HepG2 (cell line): ENCODE data around the gene TMEM129. TPM values are rescaled to one million over a fixed set of nuclear protein-coding genes. Genes with fewer than 3 reads are reported as not detected.

Source experiments
- ATAC-seq: fragments of 200-7000 bp; cut with Tn5 transposase; 3 replicates; pipeline ENCODE4 v1.9.1; 2020; ENCODE audit warnings: mild to moderate bottlenecking, moderate library complexity
- BruUV-seq: library from RNA; stranded (reverse); fragments of 400-500 nt; replicated peaks from 2 replicates; lab custom pipeline; 2021; lab: Mats Ljungman, UMichigan
- CTCF ChIA-PET: fragments of 300-600 bp; formaldehyde crosslinking; extraction: SDS; loops from one replicate; lab custom pipeline; 2021; ENCODE audit warnings: low total read pairs, inconsistent platforms, low intra/inter-chr PET ratio; lab: Yijun Ruan, JAX
- POLR2A ChIA-PET: fragments of 350-600 bp; sonication (Branson Sonifier 250); formaldehyde crosslinking; loops from one replicate; lab custom pipeline; 2020; ENCODE audit warnings: antibody characterized with exemption, inconsistent platforms; lab: Yijun Ruan, JAX
- DNase-seq: peaks from one replicate; pipeline ENCODE4 v3.0.0-alpha.2; 2015; ENCODE audit warnings: low spot score
- FAIRE-seq: peaks from 3 replicates; lab custom pipeline; 2011; peaks lifted over from hg19 to GRCh38; lab: Jason Lieb, UNC
- H2AFZ ChIP-seq: one replicate; pipeline ENCODE4 v1.6.1; 2011; ENCODE audit warnings: low read length, inconsistent platforms
- H3K27ac ChIP-seq: fragments of 300-600 bp; 3 replicates; pipeline ENCODE4 v1.8.0; 2011; ENCODE audit warnings: mixed run types, mild to moderate bottlenecking, mixed read lengths, low read length, inconsistent platforms; ENCODE audit not compliant: insufficient read depth; ENCODE audit errors: extremely low read length
- H3K27me3 ChIP-seq, 2 experiments: fragments of 200-600 bp in 1 of 2; 2 replicates in 1 of 2; 3 replicates in 1 of 2; pipeline versions ENCODE4 v1.6.0 to v1.8.0; 2011; ENCODE audit warnings: low read length in 2 of 2, mild to moderate bottlenecking in 2 of 2, moderate library complexity in 2 of 2, inconsistent platforms in 1 of 2; ENCODE audit not compliant: insufficient read depth in 2 of 2, control insufficient read depth in 1 of 2
- H3K36me3 ChIP-seq, 2 experiments: fragments of 200-600 bp in 1 of 2; replicated peaks in 1 of 2; 2 replicates in 1 of 2; 3 replicates in 1 of 2; pipeline versions ENCODE4 v1.5.1 to v1.8.0; 2011; ENCODE audit warnings: low read length in 2 of 2, inconsistent platforms in 1 of 2; ENCODE audit not compliant: insufficient read depth in 2 of 2, control insufficient read depth in 1 of 2
- H3K4me1 ChIP-seq: 2 replicates; pipeline ENCODE4 v1.5.1; 2012; ENCODE audit warnings: low read length, inconsistent platforms; ENCODE audit not compliant: insufficient read depth
- H3K4me2 ChIP-seq: 2 replicates; pipeline ENCODE4 v1.6.0; 2011; ENCODE audit warnings: low read depth, low read length, inconsistent platforms
- H3K4me3 ChIP-seq, 3 experiments: fragments of 200-600 bp in 1 of 3; sonication (generic), shearing (Covaris generic) in 1 of 3; replicated peaks in 1 of 3; 2 replicates each; pipeline ENCODE4 v1.5.1; 2011 to 2016; ENCODE audit warnings: low read length in 3 of 3, inconsistent platforms in 2 of 3, low read depth in 2 of 3, mild to moderate bottlenecking in 2 of 3, control low read depth in 1 of 3, mixed read lengths in 1 of 3; ENCODE audit not compliant: insufficient read depth in 1 of 3
- H3K79me2 ChIP-seq: one replicate; pipeline ENCODE4 v1.6.1; 2011; ENCODE audit warnings: low read length, inconsistent platforms; ENCODE audit not compliant: insufficient read depth
- H3K9ac ChIP-seq: 2 replicates; pipeline ENCODE4 v1.6.0; 2011; ENCODE audit warnings: mild to moderate bottlenecking, low read depth, low read length, inconsistent platforms; ENCODE audit not compliant: insufficient read depth
- H3K9me3 ChIP-seq: 2 replicates; pipeline ENCODE4 v1.5.1; 2012; ENCODE audit warnings: mild to moderate bottlenecking, low read length
- H4K20me1 ChIP-seq: 2 replicates; pipeline ENCODE4 v1.6.0; 2011; ENCODE audit warnings: inconsistent platforms, mild to moderate bottlenecking, low read length, moderate library complexity; ENCODE audit not compliant: insufficient read depth
- CTCF ChIP-seq: sonication (generic); formaldehyde crosslinking; IDR thresholded peaks from 2 replicates; pipeline ENCODE4 v1.5.0; 2020; ENCODE audit warnings: mild to moderate bottlenecking, missing genetic modification reagents, moderate library complexity
- DPF2 ChIP-seq: sonication (generic); formaldehyde crosslinking; IDR thresholded peaks from 2 replicates; pipeline ENCODE4 v1.4.0; 2020; ENCODE audit warnings: mild to moderate bottlenecking, low read depth, missing genetic modification reagents, borderline replicate concordance
- GABPB1 ChIP-seq: IDR thresholded peaks from 2 replicates; pipeline ENCODE4 v1.6.1; 2016; ENCODE audit warnings: mild to moderate bottlenecking, missing genetic modification reagents, moderate library complexity, missing compliant biosample characterization
- HOXA3 ChIP-seq: sonication (generic); formaldehyde crosslinking; IDR thresholded peaks from 2 replicates; pipeline ENCODE4 v1.5.0; 2020; ENCODE audit warnings: missing genetic modification reagents
- KDM6A ChIP-seq: IDR thresholded peaks from 2 replicates; pipeline ENCODE4 v1.6.1; 2016; ENCODE audit warnings: low read depth
- NR2C2 ChIP-seq: sonication (generic); formaldehyde crosslinking; IDR thresholded peaks from 2 replicates; pipeline ENCODE4 v1.4.0; 2020; ENCODE audit warnings: missing genetic modification reagents, mild to moderate bottlenecking, moderate library complexity, borderline replicate concordance
- SOX6 ChIP-seq, 2 experiments: fragments of 450-650 bp in 1 of 2; sonication (generic) in 1 of 2; formaldehyde crosslinking in 1 of 2; IDR thresholded peaks; 2 replicates each; pipeline versions ENCODE4 v1.4.0 to v1.6.1; 2017 to 2020; ENCODE audit warnings: antibody characterized with exemption in 1 of 2, mild to moderate bottlenecking in 1 of 2, missing genetic modification reagents in 1 of 2
- SPEN ChIP-seq: sonication (generic); formaldehyde crosslinking; IDR thresholded peaks from 2 replicates; pipeline ENCODE4 v1.5.1; 2020; ENCODE audit warnings: low read depth, mild to moderate bottlenecking, missing genetic modification reagents
- STAG1 ChIP-seq: sonication (generic); formaldehyde crosslinking; IDR thresholded peaks from 2 replicates; pipeline ENCODE4 v1.4.0; 2020; ENCODE audit warnings: missing genetic modification reagents
- TFAP4 ChIP-seq: sonication (generic); IDR thresholded peaks from 2 replicates; pipeline ENCODE4 v1.6.1; 2016; ENCODE audit warnings: low read depth, borderline replicate concordance
- TOE1 ChIP-seq: sonication (generic); formaldehyde crosslinking; IDR thresholded peaks from 2 replicates; pipeline ENCODE4 v1.4.0; 2020; ENCODE audit warnings: mild to moderate bottlenecking, missing genetic modification reagents
- ZFP90 ChIP-seq: sonication (generic); formaldehyde crosslinking; IDR thresholded peaks from 2 replicates; pipeline ENCODE4 v1.8.0; 2022; ENCODE audit warnings: missing genetic modification reagents, mild to moderate bottlenecking, inconsistent platforms, borderline replicate concordance
- ZKSCAN1 ChIP-seq: fragments of 150-350 bp; IDR thresholded peaks from 2 replicates; pipeline ENCODE4 v1.6.1; 2014; ENCODE audit warnings: low read length
- ZNF33A ChIP-seq: sonication (generic); formaldehyde crosslinking; IDR thresholded peaks from 2 replicates; pipeline ENCODE4 v1.5.1; 2020; ENCODE audit warnings: missing genetic modification reagents, mild to moderate bottlenecking, moderate library complexity, borderline replicate concordance
- ZNF609 ChIP-seq: sonication (generic); formaldehyde crosslinking; IDR thresholded peaks from 2 replicates; pipeline ENCODE4 v1.4.0; 2020; ENCODE audit warnings: mild to moderate bottlenecking, missing genetic modification reagents, borderline replicate concordance
- ZSCAN25 ChIP-seq: sonication (generic); formaldehyde crosslinking; IDR thresholded peaks from 2 replicates; pipeline ENCODE4 v1.8.0; 2022; ENCODE audit warnings: mild to moderate bottlenecking, missing genetic modification reagents
- WGBS: methylation state at CpG from one replicate; pipeline ENCODE4 v1.1.6; 2017; ENCODE audit warnings: low lambda C conversion rate; 5-methylcytosine and 5-hydroxymethylcytosine counted together
- in situ Hi-C: cut with HindIII; loops from 2 replicates; pipeline ENCODE4 v1.10.0; 2017; ENCODE audit warnings: low pct_unique_long_range_greater_than_20kb; ENCODE audit not compliant: extremely low pct_ligation_motif_present
- intact Hi-C: fragments of 100-400 bp; cut with micrococcal nuclease; formaldehyde crosslinking; loops from one replicate; pipeline ENCODE4 v1.10.0; 2022; ENCODE audit not compliant: unreplicated experiment
- polyA plus RNA-seq, 8 experiments: library from polyadenylated mRNA; depleted of rRNA in 3 of 8; stranded (reverse) in 7 of 8; unstranded in 1 of 8; fragments of >200 nt; fragmentation: Illumina TruSeq in 4 of 8; extraction: Trizol in 4 of 8; gene quantifications; 2 replicates each; pipeline versions ENCODE4 v1.2.1 to v1.2.3, GENCODE V29; 2011 to 2016; ENCODE audit warnings: low read depth in 4 of 8, missing spikeins in 1 of 8, mixed read lengths in 1 of 8; ENCODE audit not compliant: insufficient read depth in 1 of 8
- total RNA-seq, 5 experiments: library from RNA; depleted of rRNA; stranded (reverse); fragments of >200 nt; fragmentation: Illumina TruSeq; extraction: Trizol; gene quantifications; 2 replicates each; pipeline ENCODE4 v1.2.3, GENCODE V29; 2016; ENCODE audit warnings: low read depth in 1 of 5

Gene TMEM129
- total and polyA plus RNA-seq, 2 of the 13 experiments (the other 11 are each of a cell fraction or from before 2014, with no cell fraction given): 19.0 to 25.8 TPM

- intact Hi-C loops (no loop called here), in situ Hi-C loops (no loop called here)
- H4K20me1 ChIP-seq: no peaks in the 10 kb centered on the region
- BruUV-seq: no TSS peak
- H3K27ac ChIP-seq: peak overlapping the region; percentile 83
- 28% methylated on average over 8 of the region's 11 CpGs for WGBS
- peaks cover 87% of the 10 kb centered on the region for H3K4me1 ChIP-seq
- DNase-seq (peak; percentile 52), ATAC-seq (no peak; the same call in 1 of the 3 replicates), FAIRE-seq (peak; percentile 64)
- H3K27me3 ChIP-seq: no peaks in the 10 kb centered on the region
- no peaks in the 10 kb centered on the region for H3K36me3 ChIP-seq
- H3K4me2 ChIP-seq: peak overlapping the region; percentile 63
- H3K9ac ChIP-seq: 0 out of 2 replicates have a peak overlapping the region, but pooled peaks have one; percentile 25
- peak overlapping the region in 1 of 3 experiments; percentile 44; a peak in 2 of 6 replicates for H3K4me3 ChIP-seq
- peaks cover 7% of the 10 kb centered on the region for H3K79me2 ChIP-seq
- ChIA-PET POLR2A (interaction anchor here (1.4 to 34.3 kb wide), 3 partner anchors 18 to 23 kb away, joined by 4 to 1258 read pairs (median 9); partner anchors contain the start of gene FGFR3), CTCF (interaction anchor here (0.7 to 1.4 kb wide), 2 partner anchors 9 to 39 kb away, joined by 3 read pairs; no protein-coding TSS in a partner anchor)
- no peaks in the 10 kb centered on the region for H3K9me3 ChIP-seq
- H2AFZ ChIP-seq: no peak overlapping the region
- TF ChIP-seq SOX6 (IDR thresholded peaks at IDR 0.05) (no peak), SOX6 (CRISPR knock-in tag; IDR thresholded peaks at IDR 0.05) (peak; percentile 45; the same call in 1 of the 2 replicates), SPEN (CRISPR knock-in tag) (no peak), HOXA3 (CRISPR knock-in tag) (peak; percentile 65; the same call in 1 of the 2 replicates), ZNF33A (CRISPR knock-in tag) (no peak), DPF2 (CRISPR knock-in tag) (0 out of 2 replicates have a peak, but pooled peaks have one; percentile 49), ZFP90 (0 out of 2 replicates have a peak, but pooled peaks have one; percentile 47), GABPB1 (CRISPR knock-in tag) (0 out of 2 replicates have a peak, but pooled peaks have one; percentile 11), STAG1 (peak; percentile 37), ZKSCAN1 (no peak), TFAP4 (0 out of 2 replicates have a peak, but pooled peaks have one; percentile 23), TOE1 (CRISPR knock-in tag) (no peak), ZSCAN25 (CRISPR knock-in tag) (peak; percentile 61; the same call in 1 of the 2 replicates), ZNF609 (CRISPR knock-in tag) (peak; percentile 39; the same call in 1 of the 2 replicates), KDM6A (0 out of 2 replicates have a peak, but pooled peaks have one; percentile 28), CTCF (peak; percentile 73), NR2C2 (CRISPR knock-in tag) (peak; percentile 63)
Measured at GRCh38 chr4:1770791-1771231, 49.7 kb upstream of the TMEM129 start.
